B cell (primary cell): ENCODE results near the gene GPC2.

Source experiments
- CTCF ChIP-seq: fragments of 200-600 bp; IDR thresholded peaks from one replicate; pipeline ENCODE4 v1.8.0; 2022; ENCODE audit warnings: antibody characterized with exemption, mild to moderate bottlenecking
- EZH2 ChIP-seq: IDR thresholded peaks from 2 replicates; pipeline ENCODE4 v1.6.1; 2012; ENCODE audit warnings: borderline replicate concordance, low read depth, mild to moderate bottlenecking, moderate library complexity, low read length; ENCODE audit not compliant: insufficient read depth, poor library complexity, severe bottlenecking

- TF ChIP-seq CTCF (peak; percentile 74), EZH2 (no peak)
These were observed 13.0 kb upstream of the GPC2 start for GRCh38 chr7:100190048-100190711.
